GM18499 (cell line): ENCODE measurements around the gene VWF.
"Not testable (repeated sequence)": the region's sequence is repeated elsewhere in the genome, so short reads cannot be mapped to it uniquely, and the experiment has no call there.

Source experiments
- ATAC-seq: cut with Tn5 transposase; IDR thresholded peaks from one replicate; pipeline ENCODE4 v1.9.1; 2021; ENCODE audit warnings: moderate number of reproducible peaks; ENCODE audit not compliant: insufficient read depth, unreplicated experiment

VWF gene

GRCh38 chr12:6146509-6146908, 22.0 kb upstream of the VWF start:
- ATAC-seq: no peak

- no peak for ATAC-seq
These were observed 21.1 kb upstream of the VWF start for GRCh38 chr12:6145564-6145963.

GRCh38 chr12:6143303-6143675, 18.8 kb upstream of the VWF start:
- ATAC-seq: no peak

GRCh38 chr12:6142368-6143302, 18.2 kb upstream of the VWF start:
- ATAC-seq: not testable (repeated sequence)

GRCh38 chr12:6141731-6142367, 17.4 kb upstream of the VWF start:
- ATAC-seq: not testable (repeated sequence)

GRCh38 chr12:6140651-6141447, 16.4 kb upstream of the VWF start:
- no peak for ATAC-seq

- ATAC-seq: no peak
These were observed 10.6 kb upstream of the VWF start for GRCh38 chr12:6135071-6135470.

- no peak for ATAC-seq
These were observed 9.2 kb upstream of the VWF start for GRCh38 chr12:6133642-6134041.

- ATAC-seq: no peak
These were observed 8.0 kb upstream of the VWF start for GRCh38 chr12:6132496-6132895.

GRCh38 chr12:6125310-6125608, 789 bp upstream of the VWF start:
- ATAC-seq: no peak

- ATAC-seq: no peak
These were observed 1.2 kb downstream of the VWF start for GRCh38 chr12:6123258-6123657.

- no peak for ATAC-seq
These were observed 2.3 kb downstream of the VWF start for GRCh38 chr12:6122201-6122600.

GRCh38 chr12:6120796-6121473, 3.5 kb downstream of the VWF start:
- no peak for ATAC-seq

GRCh38 chr12:6118891-6119568, 5.4 kb downstream of the VWF start:
- no peak for ATAC-seq

- no peak for ATAC-seq
These were observed 7.9 kb downstream of the VWF start for GRCh38 chr12:6116471-6117021.

- ATAC-seq: no peak
These were observed 9.1 kb downstream of the VWF start for GRCh38 chr12:6115389-6115788.

- ATAC-seq: no peak
These were observed 10.0 kb downstream of the VWF start for GRCh38 chr12:6114476-6114870.

- no peak for ATAC-seq
These were observed 10.6 kb downstream of the VWF start for GRCh38 chr12:6113691-6114475.

- ATAC-seq: no peak
These were observed 12.5 kb downstream of the VWF start for GRCh38 chr12:6112004-6112403.
